LNCAP (cell line): ENCODE data around the gene ZNF33B.

Source experiments
- TF ChIP-seq, protein P1 (sequence below): fragments of 450-650 bp; IDR thresholded peaks from 2 replicates; pipeline ENCODE4 v1.5.1; 2017; ENCODE audit warnings: mild to moderate bottlenecking

ZNF33B gene

DNA sequence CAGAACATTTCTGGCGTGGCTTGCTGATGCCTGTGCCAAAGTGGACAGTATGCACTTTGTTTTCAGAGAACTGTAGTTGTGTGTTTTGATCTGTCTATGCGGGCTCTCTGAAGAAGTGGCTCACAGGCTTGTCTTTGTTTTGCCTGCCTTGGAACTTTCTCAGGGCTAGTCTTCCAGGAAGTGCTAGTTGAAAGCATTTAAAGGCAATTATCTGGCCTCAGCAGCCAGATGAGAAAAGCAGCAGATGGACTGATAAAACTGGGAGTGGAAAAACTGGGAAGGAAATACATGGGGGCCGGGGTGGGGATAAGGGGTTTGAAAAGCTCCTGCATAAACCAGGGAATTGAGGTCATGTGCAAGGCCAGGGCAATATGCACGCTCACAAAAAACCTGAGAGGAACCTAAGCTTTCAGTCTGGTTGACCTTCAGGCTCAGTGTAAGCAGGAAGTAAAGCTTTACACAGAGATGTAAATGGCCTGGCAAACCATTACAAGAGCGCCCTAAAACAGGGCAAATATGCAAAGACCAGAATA, 94.5 kb downstream of the ZNF33B start:
- TF ChIP-seq, protein P1, sequence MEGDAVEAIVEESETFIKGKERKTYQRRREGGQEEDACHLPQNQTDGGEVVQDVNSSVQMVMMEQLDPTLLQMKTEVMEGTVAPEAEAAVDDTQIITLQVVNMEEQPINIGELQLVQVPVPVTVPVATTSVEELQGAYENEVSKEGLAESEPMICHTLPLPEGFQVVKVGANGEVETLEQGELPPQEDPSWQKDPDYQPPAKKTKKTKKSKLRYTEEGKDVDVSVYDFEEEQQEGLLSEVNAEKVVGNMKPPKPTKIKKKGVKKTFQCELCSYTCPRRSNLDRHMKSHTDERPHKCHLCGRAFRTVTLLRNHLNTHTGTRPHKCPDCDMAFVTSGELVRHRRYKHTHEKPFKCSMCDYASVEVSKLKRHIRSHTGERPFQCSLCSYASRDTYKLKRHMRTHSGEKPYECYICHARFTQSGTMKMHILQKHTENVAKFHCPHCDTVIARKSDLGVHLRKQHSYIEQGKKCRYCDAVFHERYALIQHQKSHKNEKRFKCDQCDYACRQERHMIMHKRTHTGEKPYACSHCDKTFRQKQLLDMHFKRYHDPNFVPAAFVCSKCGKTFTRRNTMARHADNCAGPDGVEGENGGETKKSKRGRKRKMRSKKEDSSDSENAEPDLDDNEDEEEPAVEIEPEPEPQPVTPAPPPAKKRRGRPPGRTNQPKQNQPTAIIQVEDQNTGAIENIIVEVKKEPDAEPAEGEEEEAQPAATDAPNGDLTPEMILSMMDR, result no peak
